GM18519 (cell line): ENCODE results near the gene ABLIM2.

Experiments
- ATAC-seq: cut with Tn5 transposase; IDR thresholded peaks from one replicate; pipeline ENCODE4 v1.9.1; 2021; ENCODE audit warnings: mild to moderate bottlenecking, moderate library complexity; ENCODE audit not compliant: unreplicated experiment, low FRiP score

ABLIM2 gene

GRCh38 chr4:7995135-7995534, 163.5 kb downstream of the ABLIM2 start:
- ATAC-seq: no peak

- ATAC-seq: no peak
Observed at GRCh38 chr4:7993671-7994070, 164.9 kb downstream of the ABLIM2 start.

GRCh38 chr4:7992846-7993245, 165.8 kb downstream of the ABLIM2 start:
- ATAC-seq: no peak

GRCh38 chr4:7990807-7991459, 167.7 kb downstream of the ABLIM2 start:
- ATAC-seq: no peak

GRCh38 chr4:7989654-7990053, 169.0 kb downstream of the ABLIM2 start:
- no peak for ATAC-seq

GRCh38 chr4:7988437-7988836, 170.2 kb downstream of the ABLIM2 start:
- no peak for ATAC-seq

GRCh38 chr4:7987148-7987989, 171.2 kb downstream of the ABLIM2 start:
- peak; percentile 53 for ATAC-seq

- ATAC-seq: no peak
Observed at GRCh38 chr4:7985891-7986441, 172.6 kb downstream of the ABLIM2 start.

- no peak for ATAC-seq
Observed at GRCh38 chr4:7985072-7985471, 173.5 kb downstream of the ABLIM2 start.

- ATAC-seq: no peak
Observed at GRCh38 chr4:7984286-7984925, 174.2 kb downstream of the ABLIM2 start.

GRCh38 chr4:7983296-7983695, 175.3 kb downstream of the ABLIM2 start:
- ATAC-seq: no peak

GRCh38 chr4:7981738-7982394, 176.7 kb downstream of the ABLIM2 start:
- ATAC-seq: no peak

- no peak for ATAC-seq
Observed at GRCh38 chr4:7980036-7980435, 178.6 kb downstream of the ABLIM2 start.

GRCh38 chr4:7979652-7979968, 179.0 kb downstream of the ABLIM2 start:
- no peak for ATAC-seq

- ATAC-seq: no peak
Observed at GRCh38 chr4:7978907-7979651, 179.5 kb downstream of the ABLIM2 start.

- ATAC-seq: no peak
Observed at GRCh38 chr4:7978489-7978888, 180.1 kb downstream of the ABLIM2 start.

- ATAC-seq: no peak
Observed at GRCh38 chr4:7976634-7977033, 182.0 kb downstream of the ABLIM2 start.

GRCh38 chr4:7976025-7976424, 182.6 kb downstream of the ABLIM2 start:
- no peak for ATAC-seq

GRCh38 chr4:7974425-7974824, 184.2 kb downstream of the ABLIM2 start:
- ATAC-seq: no peak

- no peak for ATAC-seq
Observed at GRCh38 chr4:7973545-7973981, 185.1 kb downstream of the ABLIM2 start.
